Measurements from ENCODE around the gene HIBCH.
"Not testable (repeated sequence)": the region's sequence is repeated elsewhere in the genome, so short reads cannot be mapped to it uniquely, and the experiment has no call there.

HIBCH gene

GRCh38 chr2:190184460-190184859 is 135.2 kb downstream of the HIBCH start:
- no peak for DNase-seq

- no peak for DNase-seq
These were observed 136.1 kb downstream of the HIBCH start for GRCh38 chr2:190183539-190183938.

- DNase-seq = no peak
These were observed 137.5 kb downstream of the HIBCH start for GRCh38 chr2:190182071-190182524.

- no peak for DNase-seq
These were observed 138.4 kb downstream of the HIBCH start for GRCh38 chr2:190181123-190181669.

GRCh38 chr2:190180313-190181122 is 139.1 kb downstream of the HIBCH start:
- peak; percentile 15 for DNase-seq

GRCh38 chr2:190179754-190180312 is 139.8 kb downstream of the HIBCH start:
- DNase-seq = no peak

GRCh38 chr2:190178066-190178722 is 141.4 kb downstream of the HIBCH start:
- no peak for DNase-seq

GRCh38 chr2:190177249-190178040 is 142.2 kb downstream of the HIBCH start:
- no peak for DNase-seq

- DNase-seq = no peak
These were observed 146.2 kb downstream of the HIBCH start for GRCh38 chr2:190173392-190173791.

GRCh38 chr2:190170673-190171072 is 149.0 kb downstream of the HIBCH start:
- no peak for DNase-seq

GRCh38 chr2:190169221-190170072 is 150.2 kb downstream of the HIBCH start:
- DNase-seq = no peak

- no peak for DNase-seq
These were observed 151.9 kb downstream of the HIBCH start for GRCh38 chr2:190167702-190168101.

- no peak for DNase-seq
These were observed 154.1 kb downstream of the HIBCH start for GRCh38 chr2:190165491-190165890.

GRCh38 chr2:190162851-190163250 is 156.8 kb downstream of the HIBCH start:
- DNase-seq = no peak

GRCh38 chr2:190159453-190159852 is 160.2 kb downstream of the HIBCH start:
- DNase-seq = no peak

GRCh38 chr2:190158798-190159434 is 160.7 kb downstream of the HIBCH start:
- DNase-seq = no peak

GRCh38 chr2:190157613-190158528 is 161.8 kb downstream of the HIBCH start:
- not testable (repeated sequence) for DNase-seq

GRCh38 chr2:190156530-190157212 is 163.0 kb downstream of the HIBCH start:
- no peak for DNase-seq

All from CD4-positive, alpha-beta T cell treated with Interleukin-12 subunit alpha and Interleukin-12 subunit beta, for 1 hour (primary cell).